ENCODE data around the gene OPN1SW.
A peak's percentile ranks its signal among the peaks of the same experiment; 100 is the strongest.

Gene OPN1SW

DNA sequence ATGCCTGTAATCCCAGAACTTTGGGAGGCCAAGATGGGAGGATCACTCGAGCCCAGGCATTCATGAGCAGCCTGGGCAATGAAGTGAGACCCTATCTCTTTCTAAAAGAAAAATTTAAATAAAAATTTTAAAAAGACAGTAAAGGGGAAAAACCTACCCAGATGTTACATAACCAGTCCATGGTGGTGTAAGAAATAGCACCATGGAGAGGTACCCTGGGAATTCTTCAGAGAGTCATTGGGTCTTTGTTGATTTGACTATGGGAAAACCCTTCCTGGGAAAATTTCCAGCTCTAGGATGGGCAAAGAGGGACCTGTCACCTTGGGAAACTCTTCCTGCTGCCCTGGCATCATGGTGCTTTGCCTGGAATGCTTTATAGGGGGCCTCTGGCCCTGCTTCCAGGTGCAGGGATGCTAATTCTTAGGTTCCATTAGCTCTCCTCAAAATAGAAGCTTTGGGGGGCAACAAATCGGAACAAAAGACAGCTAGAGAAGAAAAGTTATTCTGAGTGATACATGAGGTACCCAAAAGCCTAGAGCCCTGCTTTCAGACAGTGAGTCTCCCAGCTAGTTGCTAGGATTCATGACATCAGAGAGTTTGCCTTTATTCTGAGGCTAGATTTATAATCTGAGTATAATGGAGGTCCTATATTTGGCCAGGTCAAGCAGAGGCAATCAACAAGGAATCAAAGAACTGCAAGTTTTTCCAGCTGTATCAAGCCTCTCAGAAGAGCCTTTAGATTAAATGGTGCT lies 26.2 kb upstream of the OPN1SW start:
- DNase-seq (ENCODE audit: low read depth, low spot score) = no peak
- Histone ChIP-seq H3K9me3 (ENCODE audit: insufficient read depth, low read length) (no peaks in the 10 kb centered on the region), H3K4me3 (ENCODE audit: insufficient read length, low read depth) (no peak overlapping the region), H3K9ac (ENCODE audit: insufficient read length, low read depth) (no peak overlapping the region), H3K27me3 (ENCODE audit: insufficient read depth, insufficient read length) (no peaks in the 10 kb centered on the region), H3K4me1 (ENCODE audit: insufficient read depth, insufficient read length) (no peaks in the 10 kb centered on the region), H3K36me3 (ENCODE audit: insufficient read depth, insufficient read length, low read length) (peaks cover 31% of the 10 kb centered on the region)
- TF ChIP-seq SUZ12 (IDR thresholded peaks at IDR 0.05; ENCODE audit: extremely low read depth, insufficient read depth, insufficient read length) (no peak), YY1 (IDR thresholded peaks at IDR 0.05; ENCODE audit: insufficient read depth, insufficient read length) (no peak), ZNF274 (IDR thresholded peaks at IDR 0.05; ENCODE audit: low read depth, low read length) (no peak)

DNA sequence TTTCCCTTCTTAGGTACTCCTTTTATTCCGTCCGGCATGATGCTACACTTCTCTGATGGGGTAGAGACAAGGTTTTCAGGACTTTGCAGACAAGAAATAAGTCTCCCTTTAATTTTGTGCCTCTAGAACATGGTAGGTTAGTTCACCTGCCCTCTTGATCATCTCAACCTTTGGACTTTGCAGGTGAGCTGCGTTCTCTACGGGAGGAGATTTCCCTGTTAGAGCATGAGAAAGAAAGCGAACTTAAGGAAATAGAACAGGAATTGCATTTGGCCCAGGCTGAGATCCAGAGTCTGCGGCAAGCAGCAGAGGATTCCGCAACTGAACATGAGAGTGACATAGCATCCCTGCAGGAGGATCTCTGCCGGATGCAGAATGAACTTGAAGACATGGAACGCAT lies 25.4 kb upstream of the OPN1SW start:
- DNase-seq (ENCODE audit: low read depth, low spot score) = no peak
- no peak for TF ChIP-seq SUZ12 (IDR thresholded peaks at IDR 0.05; ENCODE audit: extremely low read depth, insufficient read depth, insufficient read length)
- no peak for TF ChIP-seq YY1 (IDR thresholded peaks at IDR 0.05; ENCODE audit: insufficient read depth, insufficient read length)
- no peak for TF ChIP-seq ZNF274 (IDR thresholded peaks at IDR 0.05; ENCODE audit: low read depth, low read length)
- Histone ChIP-seq H3K27me3 (ENCODE audit: insufficient read depth, insufficient read length) (no peaks in the 10 kb centered on the region), H3K4me1 (ENCODE audit: insufficient read depth, insufficient read length) (no peaks in the 10 kb centered on the region), H3K9ac (ENCODE audit: insufficient read length, low read depth) (no peak overlapping the region), H3K4me3 (ENCODE audit: insufficient read length, low read depth) (no peak overlapping the region), H3K36me3 (ENCODE audit: insufficient read depth, insufficient read length, low read length) (peaks cover 22% of the 10 kb centered on the region), H3K9me3 (ENCODE audit: insufficient read depth, low read length) (no peaks in the 10 kb centered on the region)

DNA sequence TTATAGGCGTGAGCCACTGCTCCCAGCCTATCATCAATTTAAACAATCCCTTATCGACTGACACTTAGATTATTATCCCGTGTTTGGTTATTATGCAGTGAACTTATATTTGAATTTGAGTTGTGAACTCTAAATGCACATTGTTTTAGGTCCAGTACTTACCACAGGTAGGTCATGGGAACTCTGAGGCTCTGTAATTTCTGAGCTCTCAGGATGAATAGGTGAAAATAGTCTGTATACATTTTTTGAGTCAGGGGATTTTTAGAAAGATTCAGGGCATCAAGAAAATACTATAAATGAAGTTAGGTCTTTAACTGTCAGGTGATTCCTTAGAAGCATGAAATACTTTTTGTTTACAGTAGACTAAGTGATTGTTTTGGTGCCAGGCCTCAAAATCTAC lies 25.0 kb upstream of the OPN1SW start:
- no peaks in the 10 kb centered on the region for H3K27me3 ChIP-seq (ENCODE audit: insufficient read depth, insufficient read length)

DNA sequence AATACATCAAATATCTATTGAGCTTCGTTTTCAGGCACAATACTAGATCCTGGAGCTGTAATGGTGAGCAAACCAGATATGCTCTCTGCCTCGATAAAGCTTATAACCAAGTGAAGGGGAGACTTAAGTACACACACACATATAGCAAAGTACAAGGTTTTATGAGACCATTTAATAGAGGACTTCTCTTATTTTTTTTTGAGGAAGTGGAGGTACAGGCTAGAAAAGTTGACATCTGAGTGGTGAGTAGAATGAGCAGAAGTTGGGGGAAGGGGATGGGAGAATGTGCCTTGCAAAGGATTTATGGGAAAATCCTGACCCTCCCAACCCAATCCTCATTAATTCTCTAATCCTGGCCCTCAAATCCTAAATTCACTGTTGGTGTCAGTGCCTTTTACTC lies 23.9 kb upstream of the OPN1SW start:
- no peak overlapping the region for H3K9ac ChIP-seq (ENCODE audit: insufficient read length, low read depth)
- H3K9me3 ChIP-seq (ENCODE audit: insufficient read depth, low read length) = no peaks in the 10 kb centered on the region
- peaks cover 4% of the 10 kb centered on the region for H3K4me1 ChIP-seq (ENCODE audit: insufficient read depth, insufficient read length)
- peaks cover 19% of the 10 kb centered on the region for H3K36me3 ChIP-seq (ENCODE audit: insufficient read depth, insufficient read length, low read length)
- no peaks in the 10 kb centered on the region for H3K27me3 ChIP-seq (ENCODE audit: insufficient read depth, insufficient read length)
- H3K4me3 ChIP-seq (ENCODE audit: insufficient read length, low read depth) = no peak overlapping the region
- TF ChIP-seq YY1 (IDR thresholded peaks at IDR 0.05; ENCODE audit: insufficient read depth, insufficient read length) (no peak), SUZ12 (IDR thresholded peaks at IDR 0.05; ENCODE audit: extremely low read depth, insufficient read depth, insufficient read length) (no peak), ZNF274 (IDR thresholded peaks at IDR 0.05; ENCODE audit: low read depth, low read length) (no peak)
- DNase-seq (ENCODE audit: low read depth, low spot score) = no peak

More for the DNA sequence above, 25.0 kb upstream of the OPN1SW start:
- Histone ChIP-seq H3K9me3 (ENCODE audit: insufficient read depth, low read length) (no peaks in the 10 kb centered on the region), H3K9ac (ENCODE audit: insufficient read length, low read depth) (no peak overlapping the region), H3K4me3 (ENCODE audit: insufficient read length, low read depth) (no peak overlapping the region), H3K36me3 (ENCODE audit: insufficient read depth, insufficient read length, low read length) (peaks cover 18% of the 10 kb centered on the region), H3K4me1 (ENCODE audit: insufficient read depth, insufficient read length) (no peaks in the 10 kb centered on the region)
- TF ChIP-seq SUZ12 (IDR thresholded peaks at IDR 0.05; ENCODE audit: extremely low read depth, insufficient read depth, insufficient read length) (no peak), YY1 (IDR thresholded peaks at IDR 0.05; ENCODE audit: insufficient read depth, insufficient read length) (no peak), ZNF274 (IDR thresholded peaks at IDR 0.05; ENCODE audit: low read depth, low read length) (no peak)
- DNase-seq (ENCODE audit: low read depth, low spot score) = no peak

DNA sequence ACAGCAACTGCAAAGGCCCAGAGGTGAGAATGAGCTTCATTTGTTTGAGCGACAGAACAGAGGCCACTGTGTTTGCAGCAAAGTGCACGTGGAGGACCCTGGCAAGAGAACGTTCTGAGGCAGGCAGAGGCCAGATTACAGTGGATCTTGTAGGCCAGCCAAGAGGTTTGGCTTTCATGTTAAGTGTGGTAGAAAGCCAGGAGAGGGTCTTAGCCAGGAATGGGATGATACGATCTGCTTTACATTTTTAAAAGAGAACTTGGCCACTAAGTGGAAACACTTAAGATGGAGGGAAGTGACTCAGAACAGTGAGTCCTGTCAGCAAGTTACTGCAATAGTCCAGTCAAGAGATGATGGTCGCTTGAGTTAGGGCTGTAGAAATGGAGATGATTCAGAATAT lies 20.7 kb upstream of the OPN1SW start:
- H3K9me3 ChIP-seq (ENCODE audit: insufficient read depth, low read length) = no peaks in the 10 kb centered on the region
- H3K27me3 ChIP-seq (ENCODE audit: insufficient read depth, insufficient read length) = no peaks in the 10 kb centered on the region
- H3K9ac ChIP-seq (ENCODE audit: insufficient read length, low read depth) = no peak overlapping the region
- no peak overlapping the region for H3K4me3 ChIP-seq (ENCODE audit: insufficient read length, low read depth)
- TF ChIP-seq SUZ12 (IDR thresholded peaks at IDR 0.05; ENCODE audit: extremely low read depth, insufficient read depth, insufficient read length) (no peak), ZNF274 (IDR thresholded peaks at IDR 0.05; ENCODE audit: low read depth, low read length) (no peak), YY1 (IDR thresholded peaks at IDR 0.05; ENCODE audit: insufficient read depth, insufficient read length) (no peak)
- DNase-seq (ENCODE audit: low read depth, low spot score) = no peak
- peaks cover 13% of the 10 kb centered on the region for H3K36me3 ChIP-seq (ENCODE audit: insufficient read depth, insufficient read length, low read length)
- peaks cover 6% of the 10 kb centered on the region for H3K4me1 ChIP-seq (ENCODE audit: insufficient read depth, insufficient read length)

DNA sequence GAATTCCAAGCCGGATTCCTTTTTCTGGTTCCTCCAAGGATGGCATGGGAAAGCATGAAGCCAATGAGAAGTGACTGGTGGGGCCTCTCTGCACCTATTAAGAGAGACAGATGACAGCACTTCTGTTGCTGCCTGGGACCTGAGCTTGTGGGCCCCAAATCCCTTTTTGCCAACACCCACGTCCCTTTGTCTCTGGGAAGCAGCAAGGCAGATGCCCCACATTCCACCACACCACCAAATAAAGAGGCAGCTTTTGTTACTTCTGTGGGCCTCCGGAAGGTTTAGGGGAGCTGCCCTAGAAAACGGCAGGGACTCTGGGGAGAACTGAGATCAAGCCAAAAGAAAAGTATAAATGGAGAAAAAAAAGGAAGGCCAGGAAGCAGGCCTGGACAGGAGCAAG lies 19.5 kb upstream of the OPN1SW start:
- TF ChIP-seq YY1 (IDR thresholded peaks at IDR 0.05; ENCODE audit: insufficient read depth, insufficient read length) = no peak
- TF ChIP-seq SUZ12 (IDR thresholded peaks at IDR 0.05; ENCODE audit: extremely low read depth, insufficient read depth, insufficient read length) = no peak
- no peak for TF ChIP-seq ZNF274 (IDR thresholded peaks at IDR 0.05; ENCODE audit: low read depth, low read length)
- no peak overlapping the region for H3K4me3 ChIP-seq (ENCODE audit: insufficient read length, low read depth)

DNA sequence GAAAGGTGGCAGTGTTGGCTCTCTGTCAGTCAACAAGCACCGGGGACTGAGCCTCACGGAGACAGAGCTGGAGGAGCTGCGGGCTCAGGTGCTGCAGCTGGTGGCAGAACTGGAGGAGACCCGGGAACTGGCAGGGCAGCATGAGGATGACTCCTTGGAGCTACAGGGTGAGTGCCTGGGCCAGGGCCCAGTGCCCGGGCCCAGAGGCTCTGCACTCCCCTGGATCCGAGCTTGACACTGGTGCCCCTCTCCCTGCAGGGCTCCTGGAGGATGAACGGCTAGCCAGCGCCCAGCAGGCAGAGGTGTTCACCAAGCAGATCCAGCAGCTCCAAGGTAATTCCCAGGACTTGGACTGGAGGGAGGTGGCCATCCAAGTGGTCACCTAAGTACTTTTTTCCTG lies 18.8 kb upstream of the OPN1SW start:
- Histone ChIP-seq H3K36me3 (ENCODE audit: insufficient read depth, insufficient read length, low read length) (peaks cover 9% of the 10 kb centered on the region), H3K4me1 (ENCODE audit: insufficient read depth, insufficient read length) (peaks cover 6% of the 10 kb centered on the region), H3K9ac (ENCODE audit: insufficient read length, low read depth) (no peak overlapping the region), H3K9me3 (ENCODE audit: insufficient read depth, low read length) (no peaks in the 10 kb centered on the region), H3K27me3 (ENCODE audit: insufficient read depth, insufficient read length) (peaks cover 10% of the 10 kb centered on the region), H3K4me3 (ENCODE audit: insufficient read length, low read depth) (no peak overlapping the region)
- DNase-seq (ENCODE audit: low read depth, low spot score) = no peak
- TF ChIP-seq ZNF274 (IDR thresholded peaks at IDR 0.05; ENCODE audit: low read depth, low read length) = no peak
- TF ChIP-seq SUZ12 (IDR thresholded peaks at IDR 0.05; ENCODE audit: extremely low read depth, insufficient read depth, insufficient read length) = no peak
- TF ChIP-seq YY1 (IDR thresholded peaks at IDR 0.05; ENCODE audit: insufficient read depth, insufficient read length) = no peak

More for the DNA sequence above, 19.5 kb upstream of the OPN1SW start:
- Histone ChIP-seq H3K36me3 (ENCODE audit: insufficient read depth, insufficient read length, low read length) (peaks cover 10% of the 10 kb centered on the region), H3K4me1 (ENCODE audit: insufficient read depth, insufficient read length) (peaks cover 6% of the 10 kb centered on the region), H3K9ac (ENCODE audit: insufficient read length, low read depth) (no peak overlapping the region), H3K9me3 (ENCODE audit: insufficient read depth, low read length) (no peaks in the 10 kb centered on the region), H3K27me3 (ENCODE audit: insufficient read depth, insufficient read length) (peaks cover 6% of the 10 kb centered on the region)
- peak; percentile 54 for DNase-seq (ENCODE audit: low read depth, low spot score)

Measured in NT2/D1 (cell line).